Cardiac septum (tissue), 1 donor: Measurements from ENCODE around the gene DOK1. TPM values are rescaled to one million over a fixed set of nuclear protein-coding genes. Genes with fewer than 3 reads are reported as not detected.
"Not testable (repeated sequence)": the region's sequence is repeated elsewhere in the genome, so short reads cannot be mapped to it uniquely, and the experiment has no call there.

Experiments
- DNase-seq: peaks from one replicate; pipeline ENCODE4 v3.0.0-alpha.2; 2020; ENCODE audit warnings: low spot score
- intact Hi-C: fragments of 100-400 bp; cut with DNase I; formaldehyde crosslinking; loops from one replicate; pipeline ENCODE4 v1.14.0; 2022
- total RNA-seq: library from RNA; stranded (reverse); fragmentation: NEBNext Ultra II Directional; extraction: Animal tissue kit (Norgen Biotek cat#: 25700); gene quantifications from one replicate; pipeline ENCODE4 v1.2.1, GENCODE V29; 2021
- donor health status: DM: no; HTN: no; CAD: no.

DOK1 gene
- total RNA-seq, 1 donor from 2014 or later = 3.9 TPM

GRCh38 chr2:74559912-74560311 is 5.4 kb downstream of the DOK1 start:
- intact Hi-C loops = no loop called here
- DNase-seq = no peak

DNA sequence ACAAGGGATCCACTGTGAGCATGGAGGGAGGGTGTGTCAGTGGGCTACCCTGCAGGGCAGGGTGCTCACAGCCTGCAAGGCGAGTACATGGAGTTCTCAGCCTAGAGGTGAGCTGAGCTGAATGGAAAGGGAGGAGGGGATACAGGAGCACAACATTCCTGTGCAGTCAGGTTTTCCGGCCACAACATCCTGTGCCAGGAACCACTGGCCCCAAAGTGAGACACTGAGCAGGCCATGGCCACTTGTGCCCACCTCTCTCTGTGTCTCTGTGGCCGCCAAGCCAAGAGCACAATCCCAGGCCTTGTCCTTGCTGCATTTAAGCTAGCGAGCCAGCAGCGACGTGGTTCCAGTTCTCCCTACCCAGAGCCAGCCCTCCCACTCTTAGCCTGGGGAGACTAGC is 6.1 kb downstream of the DOK1 start:
- intact Hi-C loops = no loop called here
- no peak for DNase-seq

DNA sequence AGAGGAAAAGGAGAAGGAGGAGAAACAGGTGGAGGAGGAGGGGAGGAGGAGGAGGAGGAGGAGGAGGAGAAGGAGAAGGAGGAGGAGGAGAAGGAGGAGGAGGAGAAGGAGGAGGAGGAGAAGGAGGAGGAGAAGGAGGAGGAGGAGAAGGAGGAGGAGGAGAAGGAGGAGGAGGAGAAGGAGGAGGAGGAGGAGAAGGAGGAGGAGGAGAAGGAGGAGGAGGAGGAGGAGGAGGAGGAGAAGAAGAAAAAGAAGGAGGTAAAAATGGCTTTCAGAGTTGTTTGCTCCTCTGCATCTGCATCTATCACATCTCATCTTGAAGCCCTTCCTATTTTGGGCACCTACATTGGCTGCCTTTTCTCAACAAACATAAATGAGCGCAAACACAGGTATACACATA is 6.5 kb downstream of the DOK1 start:
- intact Hi-C loops, DNase-seq: not testable (repeated sequence)

GRCh38 chr2:74562126-74562775 is 7.7 kb downstream of the DOK1 start:
- intact Hi-C loops = no loop called here
- no peak for DNase-seq

DNA sequence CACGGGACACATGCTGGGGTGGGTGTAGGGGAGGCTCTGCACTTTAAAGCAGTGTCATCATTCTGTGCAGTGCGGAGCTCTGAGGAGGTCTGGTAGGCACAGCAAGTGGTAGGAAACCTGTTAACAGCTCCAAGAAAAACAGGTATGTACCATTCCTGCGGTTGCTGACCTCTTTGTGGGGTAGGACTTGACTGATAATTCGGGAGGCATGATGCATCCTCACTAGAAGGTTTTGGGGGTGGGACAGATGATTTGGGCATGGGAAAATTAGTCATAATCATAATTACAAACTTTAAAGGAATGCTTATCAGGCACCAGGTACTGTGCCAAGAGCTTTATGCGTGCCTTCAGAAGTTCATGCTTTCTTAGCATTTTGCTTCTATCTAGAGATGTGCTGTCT is 9.7 kb downstream of the DOK1 start:
- intact Hi-C loops = no loop called here
- DNase-seq = no peak

- intact Hi-C loops = no loop called here
- no peak for DNase-seq
Observed at GRCh38 chr2:74566076-74566753, 11.7 kb downstream of the DOK1 start.

- DNase-seq = no peak
Observed at GRCh38 chr2:74566754-74567085, 12.2 kb downstream of the DOK1 start.

GRCh38 chr2:74567881-74568280 is 13.4 kb downstream of the DOK1 start:
- no peak for DNase-seq
- intact Hi-C loops = no loop called here

More at GRCh38 chr2:74566754-74567085, 12.2 kb downstream of the DOK1 start:
- intact Hi-C loops = no loop called here

DNA sequence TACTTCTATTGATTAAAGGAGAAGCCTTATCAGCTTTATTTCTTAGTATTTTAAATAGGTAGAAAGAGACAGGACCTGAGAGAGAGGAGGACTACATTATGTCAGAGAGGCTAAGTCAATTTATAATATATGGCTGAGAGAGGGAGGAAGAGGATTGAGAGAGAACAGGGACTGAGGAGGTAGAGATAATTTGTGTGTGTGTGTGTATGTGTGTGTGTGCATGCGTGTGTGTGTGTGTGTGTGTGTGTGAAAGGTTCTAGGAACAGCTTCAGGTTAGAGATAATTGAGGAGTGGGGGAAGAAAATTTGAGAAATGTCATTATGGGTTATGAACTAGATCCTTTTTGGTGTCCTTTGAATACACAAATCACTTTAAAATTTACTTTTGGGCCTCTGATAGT is 15.2 kb downstream of the DOK1 start:
- DNase-seq = no peak
- intact Hi-C loops = no loop called here

DNA sequence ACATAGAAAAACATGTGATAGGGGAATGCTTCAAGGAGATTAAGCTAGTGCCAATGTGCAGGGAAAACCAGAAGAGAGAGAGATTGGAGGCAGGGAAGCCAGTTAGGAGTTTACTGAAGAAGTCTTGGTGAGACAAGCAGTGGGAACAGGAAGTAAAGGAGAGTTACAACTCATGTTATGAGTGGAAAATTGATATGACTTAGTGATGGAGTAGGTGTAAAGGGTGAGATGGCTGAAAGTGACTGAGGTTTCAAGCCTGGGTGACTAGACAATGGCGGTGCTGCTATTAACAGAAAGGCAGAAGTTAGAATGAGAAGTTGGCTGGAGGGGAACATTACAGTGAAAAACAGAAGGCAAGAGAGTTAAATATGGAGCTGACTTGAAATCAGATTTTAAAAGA is 16.5 kb downstream of the DOK1 start:
- no peak for DNase-seq
- intact Hi-C loops = no loop called here

- DNase-seq = no peak
- intact Hi-C loops = no loop called here
Observed at GRCh38 chr2:74572178-74572925, 17.8 kb downstream of the DOK1 start.

DNA sequence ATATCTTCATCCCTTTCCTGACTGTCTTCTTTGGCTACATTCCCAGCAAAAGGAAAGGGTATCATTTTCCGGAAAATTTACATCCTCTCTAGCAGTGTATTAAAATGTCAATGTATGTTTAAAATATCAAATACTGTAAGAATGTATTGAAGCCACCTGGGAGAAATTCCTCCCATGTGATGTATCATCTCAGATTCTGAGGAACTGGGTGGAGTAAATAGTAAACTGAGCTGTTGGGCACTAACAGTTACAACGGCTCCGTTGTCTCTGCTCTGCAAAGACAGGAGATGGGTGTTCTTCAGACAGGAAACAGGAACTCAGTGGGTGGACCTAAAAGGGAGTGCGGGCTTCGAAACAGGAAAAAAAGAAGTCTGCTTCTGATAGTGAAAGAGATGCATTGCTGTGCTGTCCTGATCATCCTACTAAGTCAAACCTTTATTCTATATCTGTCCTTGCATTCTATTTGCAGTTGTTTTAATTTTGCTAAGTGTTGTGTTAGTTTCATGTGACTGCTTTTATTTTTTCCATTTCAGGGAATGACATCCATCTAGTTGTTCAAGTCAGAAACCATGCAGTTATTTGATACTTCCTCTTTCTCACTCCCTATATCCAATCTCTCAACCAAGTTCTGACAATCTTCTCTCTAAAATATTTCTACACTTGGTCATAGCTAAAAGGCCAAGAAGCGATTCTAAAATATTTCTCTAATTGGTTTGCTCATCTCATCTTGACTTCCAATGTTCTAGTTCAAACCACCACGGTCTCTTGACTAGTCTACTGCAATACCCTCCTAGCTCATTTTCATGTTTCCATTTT is 19.4 kb downstream of the DOK1 start:
- intact Hi-C loops = no loop called here
- DNase-seq = no peak

GRCh38 chr2:74575320-74575719 is 20.8 kb downstream of the DOK1 start:
- intact Hi-C loops = no loop called here
- DNase-seq = no peak

- intact Hi-C loops = no loop called here
- DNase-seq = no peak
Observed at GRCh38 chr2:74576211-74576862, 21.8 kb downstream of the DOK1 start.

DNA sequence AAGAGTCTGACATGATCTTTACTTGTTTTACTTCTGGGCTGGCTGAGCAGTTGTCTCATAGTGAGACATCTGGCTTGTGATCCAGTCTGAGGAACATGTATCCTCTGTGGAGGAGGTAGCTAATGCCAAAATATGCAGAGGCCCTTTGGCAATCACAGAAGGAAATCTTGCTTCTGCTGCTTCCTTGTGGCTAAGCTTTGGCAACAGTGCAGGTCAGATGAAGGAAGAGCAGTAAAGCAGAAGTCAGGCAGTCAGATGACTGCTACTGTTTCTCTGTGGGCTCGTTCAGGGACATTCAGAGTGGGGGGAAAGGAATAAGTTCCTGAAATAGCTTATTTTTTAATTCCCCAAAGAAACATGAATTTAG is 22.3 kb downstream of the DOK1 start:
- intact Hi-C loops = no loop called here
- no peak for DNase-seq

- DNase-seq = no peak
- intact Hi-C loops = no loop called here
Observed at GRCh38 chr2:74577448-74577847, 22.9 kb downstream of the DOK1 start.

GRCh38 chr2:74578408-74578807 is 23.9 kb downstream of the DOK1 start:
- intact Hi-C loops = no loop called here
- DNase-seq = no peak

- intact Hi-C loops = no loop called here
- no peak for DNase-seq
Observed at GRCh38 chr2:74581463-74581862, 26.9 kb downstream of the DOK1 start.

DNA sequence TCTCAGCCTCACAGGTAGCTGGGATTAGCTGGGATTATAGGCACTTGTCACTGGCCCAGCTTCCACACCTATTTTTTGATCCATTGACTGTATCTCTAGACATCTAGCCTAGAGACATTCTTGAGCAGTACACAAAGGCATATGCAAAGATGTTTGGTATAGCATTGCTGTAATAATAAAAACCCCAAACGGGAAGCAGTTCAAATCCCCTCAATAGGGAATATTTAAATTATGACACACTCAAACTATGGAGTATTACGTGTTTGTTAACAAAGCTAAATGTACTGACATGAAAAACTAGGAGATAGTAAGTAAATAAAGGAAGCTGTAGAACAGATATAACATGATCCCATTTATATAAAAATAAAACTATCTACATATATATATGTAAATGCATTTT is 27.7 kb downstream of the DOK1 start:
- intact Hi-C loops = no loop called here
- DNase-seq = no peak

GRCh38 chr2:74583504-74583903 is 29.0 kb downstream of the DOK1 start:
- intact Hi-C loops = no loop called here

More at GRCh38 chr2:74583504-74583903, 29.0 kb downstream of the DOK1 start:
- DNase-seq = no peak
